Stimulated activated CD4-positive, alpha-beta T cell treated with anti-CD3 and anti-CD28 coated beads, Interleukin-2, amount 100 ng/mL, for 4 hours (primary cell): ENCODE data around the gene DDIT3.
"Not testable (repeated sequence)": the region's sequence is repeated elsewhere in the genome, so short reads cannot be mapped to it uniquely, and the experiment has no call there.

Source experiments
- DNase-seq: peaks from one replicate; pipeline ENCODE4 v3.0.0-alpha.2; 2020; ENCODE audit warnings: low read depth

The DDIT3 gene, protein sequence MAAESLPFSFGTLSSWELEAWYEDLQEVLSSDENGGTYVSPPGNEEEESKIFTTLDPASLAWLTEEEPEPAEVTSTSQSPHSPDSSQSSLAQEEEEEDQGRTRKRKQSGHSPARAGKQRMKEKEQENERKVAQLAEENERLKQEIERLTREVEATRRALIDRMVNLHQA

DNA sequence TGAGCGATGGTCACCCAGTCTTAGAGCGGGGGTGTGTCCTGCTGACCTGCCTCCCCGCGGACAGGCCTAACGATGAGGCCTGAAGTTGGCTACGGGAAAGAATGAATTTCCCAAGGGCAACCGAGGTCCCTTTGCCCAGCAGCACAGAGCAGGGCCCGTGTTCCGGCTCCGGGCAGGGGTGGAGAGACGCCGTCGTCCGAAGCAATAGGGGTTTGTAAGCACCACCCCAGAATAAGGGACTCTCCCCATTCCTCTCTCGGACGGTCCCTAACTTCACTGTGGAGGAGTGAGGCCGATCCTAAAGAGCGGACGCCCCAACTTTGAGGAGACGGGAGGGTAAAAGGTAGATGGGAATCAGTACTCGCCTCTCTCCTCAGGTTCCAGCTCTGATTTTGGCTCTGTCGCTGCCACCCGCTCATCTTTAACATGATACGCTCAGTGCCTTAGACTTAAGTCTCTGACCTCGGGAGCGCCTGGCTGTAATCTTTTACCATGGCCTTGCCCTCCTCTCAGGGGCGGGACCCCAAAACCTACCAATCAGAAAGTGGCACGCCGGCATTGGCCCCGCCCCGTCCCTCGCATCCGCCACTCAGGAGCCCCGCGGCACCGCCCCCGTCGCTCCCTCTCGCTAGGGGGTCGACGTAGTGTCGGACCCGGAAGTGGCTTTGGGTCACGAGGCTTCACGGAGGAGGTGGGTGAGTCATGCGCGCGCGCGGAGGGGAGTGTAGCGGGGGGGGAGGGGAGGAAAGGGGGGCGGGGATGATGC is at the start of gene DDIT3:
Gene DDIT3, minus strand, starts transcription at position 462 of the 766 bp plus-strand sequence. CDS start 3,108 bp downstream, outside the sequence.
- peak; percentile 100 for DNase-seq

DNA sequence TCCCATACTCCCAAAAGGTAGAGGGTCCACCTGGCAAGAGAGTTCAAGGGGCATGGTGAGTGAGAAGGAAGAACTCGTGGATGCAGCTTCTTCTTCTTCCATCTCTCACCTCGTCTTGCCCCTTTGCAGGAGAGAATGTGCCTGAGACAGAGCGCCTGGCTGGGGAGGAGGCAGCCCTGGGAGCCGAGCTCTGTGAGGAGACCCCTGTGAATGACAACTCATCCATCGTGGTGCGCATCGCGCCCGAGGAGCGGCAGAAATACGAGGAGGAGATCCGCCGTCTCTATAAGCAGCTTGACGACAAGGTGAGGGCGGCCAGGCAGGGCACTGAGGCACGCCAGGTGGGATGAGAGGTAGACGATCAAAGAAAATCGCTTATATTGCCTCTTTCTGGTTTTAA is 49.5 kb upstream of the DDIT3 start:
- DNase-seq = no peak

DNA sequence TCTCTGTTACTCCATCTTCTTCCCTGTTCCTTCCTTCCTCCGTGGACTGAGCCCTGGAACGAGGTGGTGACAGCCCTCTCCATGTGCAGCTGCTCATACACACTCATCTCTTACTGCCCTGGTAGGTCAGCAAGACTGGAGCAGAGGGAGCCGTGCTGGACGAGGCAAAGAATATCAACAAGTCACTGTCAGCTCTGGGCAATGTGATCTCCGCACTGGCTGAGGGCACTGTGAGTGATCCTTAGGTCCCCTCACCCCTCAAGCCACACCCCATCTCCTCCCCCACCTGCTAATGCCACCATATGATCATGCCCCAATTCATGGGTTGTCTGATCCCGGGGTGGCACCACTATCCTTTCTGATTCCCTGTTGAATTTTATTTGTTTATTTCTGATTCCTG is 48.5 kb upstream of the DDIT3 start:
- no peak for DNase-seq

DNA sequence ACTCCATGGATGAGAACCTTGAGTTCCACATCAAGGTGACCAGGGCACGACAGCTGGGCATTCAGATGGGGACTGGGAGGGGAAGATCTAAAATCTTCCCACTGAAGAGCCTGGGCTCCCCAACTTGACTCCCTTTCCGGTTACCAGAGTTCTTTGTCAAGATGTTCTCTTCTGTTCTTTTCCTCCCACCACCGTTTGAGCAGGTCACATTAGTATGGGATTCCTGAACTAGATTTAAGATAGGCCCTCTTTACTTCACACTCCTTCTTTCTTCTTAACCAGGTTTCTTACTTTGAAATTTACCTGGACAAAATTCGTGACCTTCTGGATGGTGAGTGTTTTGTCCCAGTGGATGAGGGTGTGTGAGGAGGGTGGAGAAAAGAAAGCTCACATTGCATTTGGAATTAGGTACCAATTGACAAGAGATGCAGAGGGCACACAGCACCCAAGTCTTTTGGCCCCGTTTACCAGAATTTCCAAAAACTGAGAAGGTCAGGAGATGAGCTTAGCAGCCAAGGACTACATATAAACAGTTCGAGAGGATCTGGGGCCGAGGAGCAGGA is 43.9 kb upstream of the DDIT3 start:
- DNase-seq = no peak

DNA sequence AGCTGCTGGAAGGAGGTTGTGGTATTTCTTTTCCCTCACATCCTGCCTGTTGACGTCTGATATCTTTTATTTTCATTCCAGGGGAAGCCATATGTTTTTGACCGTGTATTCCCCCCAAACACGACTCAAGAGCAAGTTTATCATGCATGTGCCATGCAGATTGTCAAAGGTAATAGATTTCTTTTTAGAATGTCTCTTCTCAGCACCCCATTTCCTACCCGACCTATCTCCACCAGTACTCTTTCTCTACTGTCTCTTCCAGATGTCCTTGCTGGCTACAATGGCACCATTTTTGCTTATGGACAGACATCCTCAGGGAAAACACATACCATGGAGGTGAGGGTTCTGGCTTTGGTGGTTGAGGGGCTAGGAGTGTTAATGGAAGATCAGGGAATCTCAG is 43.0 kb upstream of the DDIT3 start:
- DNase-seq = no peak

DNA sequence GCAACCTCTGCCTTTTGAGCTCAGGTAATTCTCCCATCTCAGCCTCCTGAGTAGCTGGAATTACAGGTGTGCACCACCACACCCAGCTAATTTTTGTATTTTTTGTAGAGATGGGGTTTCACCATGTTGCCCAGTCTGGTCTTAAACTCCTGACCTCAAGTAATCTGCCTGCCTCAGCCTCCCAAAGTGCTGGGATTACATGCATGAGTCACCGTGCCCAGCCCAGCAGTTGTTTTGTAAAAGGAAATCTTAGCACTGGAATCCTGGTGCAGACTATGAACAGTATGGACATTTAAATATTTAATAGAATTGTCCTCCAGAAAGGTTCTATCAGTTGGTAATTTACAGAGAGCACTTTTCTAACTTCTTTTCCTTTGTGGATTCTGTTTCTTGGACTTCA is 40.8 kb upstream of the DDIT3 start:
- DNase-seq = not testable (repeated sequence)

DNA sequence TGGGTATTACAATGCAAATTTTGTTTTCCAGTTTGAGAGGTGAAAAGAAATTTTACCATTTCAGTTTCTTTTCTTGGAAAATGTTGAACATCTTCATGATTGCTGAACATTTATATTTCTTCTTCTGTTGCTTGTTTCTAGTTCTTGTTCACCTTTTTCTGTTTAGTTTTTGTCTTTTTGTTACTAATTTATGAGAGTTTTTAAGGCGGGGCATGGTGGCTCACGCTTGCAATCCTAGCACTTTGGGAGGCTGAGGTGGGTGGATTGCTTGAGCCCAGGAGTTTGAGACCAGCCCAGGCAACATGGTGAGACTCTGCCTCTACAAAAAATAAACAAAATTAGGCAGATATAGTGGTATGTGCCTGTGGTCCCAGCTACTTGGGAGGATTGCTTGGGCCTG is 40.2 kb upstream of the DDIT3 start:
- DNase-seq = no peak

DNA sequence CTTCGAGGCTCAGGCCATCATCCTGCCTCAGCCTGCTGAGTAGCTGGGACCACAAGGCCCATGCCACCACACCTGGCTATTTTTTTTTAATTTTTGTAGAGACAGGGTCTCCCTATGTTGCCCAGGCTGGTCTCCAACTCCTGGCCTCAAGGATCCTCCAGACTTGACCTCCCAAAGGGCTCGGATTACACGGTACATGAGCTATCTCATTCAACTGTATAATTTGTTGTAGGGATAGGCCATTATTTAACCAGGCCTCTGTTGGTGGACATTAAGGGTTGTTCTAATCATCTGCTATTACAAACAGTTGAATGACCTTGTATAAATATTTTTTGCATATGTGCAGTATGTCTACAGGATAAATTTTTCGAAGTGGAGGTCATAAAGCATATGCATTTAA is 38.5 kb upstream of the DDIT3 start:
- DNase-seq = no peak

DNA sequence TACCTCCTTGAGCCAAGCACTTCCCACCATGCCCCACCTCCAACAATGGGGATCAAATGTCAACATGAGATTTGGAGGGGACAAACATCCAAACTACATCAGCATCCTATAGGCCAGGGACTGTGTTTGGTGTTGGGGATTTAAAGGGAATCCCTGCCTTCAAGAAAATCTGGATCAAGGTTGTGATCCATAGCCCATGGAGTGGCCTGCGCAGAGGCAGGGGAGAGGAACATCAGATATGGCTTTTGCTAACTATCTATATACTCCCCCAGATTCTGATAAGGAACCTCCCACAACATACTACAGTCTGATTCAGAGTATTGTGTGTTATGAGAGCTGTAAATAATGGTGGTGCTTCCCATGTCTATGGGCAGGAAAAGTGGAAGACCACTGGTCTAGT is 34.6 kb upstream of the DDIT3 start:
- DNase-seq = no peak

DNA sequence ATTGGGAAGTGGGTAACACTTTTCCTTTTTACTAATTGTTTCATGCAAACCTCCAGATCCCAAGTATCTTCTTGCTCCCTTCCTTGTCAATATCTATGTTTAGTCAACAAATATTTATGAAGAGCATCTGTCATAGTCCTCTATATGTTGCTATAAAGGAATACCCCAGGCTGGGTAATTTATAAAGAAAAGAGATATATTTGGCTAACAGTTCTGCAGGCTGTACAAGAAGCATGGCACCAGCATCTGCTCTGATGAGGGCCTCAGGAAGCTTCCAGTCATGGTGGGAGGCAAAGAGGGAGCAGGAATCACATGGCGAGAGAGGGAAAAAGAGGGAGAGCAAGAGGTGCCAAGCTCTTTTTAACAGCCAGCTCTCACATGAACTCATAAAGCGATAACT is 34.1 kb upstream of the DDIT3 start:
- DNase-seq = no peak

DNA sequence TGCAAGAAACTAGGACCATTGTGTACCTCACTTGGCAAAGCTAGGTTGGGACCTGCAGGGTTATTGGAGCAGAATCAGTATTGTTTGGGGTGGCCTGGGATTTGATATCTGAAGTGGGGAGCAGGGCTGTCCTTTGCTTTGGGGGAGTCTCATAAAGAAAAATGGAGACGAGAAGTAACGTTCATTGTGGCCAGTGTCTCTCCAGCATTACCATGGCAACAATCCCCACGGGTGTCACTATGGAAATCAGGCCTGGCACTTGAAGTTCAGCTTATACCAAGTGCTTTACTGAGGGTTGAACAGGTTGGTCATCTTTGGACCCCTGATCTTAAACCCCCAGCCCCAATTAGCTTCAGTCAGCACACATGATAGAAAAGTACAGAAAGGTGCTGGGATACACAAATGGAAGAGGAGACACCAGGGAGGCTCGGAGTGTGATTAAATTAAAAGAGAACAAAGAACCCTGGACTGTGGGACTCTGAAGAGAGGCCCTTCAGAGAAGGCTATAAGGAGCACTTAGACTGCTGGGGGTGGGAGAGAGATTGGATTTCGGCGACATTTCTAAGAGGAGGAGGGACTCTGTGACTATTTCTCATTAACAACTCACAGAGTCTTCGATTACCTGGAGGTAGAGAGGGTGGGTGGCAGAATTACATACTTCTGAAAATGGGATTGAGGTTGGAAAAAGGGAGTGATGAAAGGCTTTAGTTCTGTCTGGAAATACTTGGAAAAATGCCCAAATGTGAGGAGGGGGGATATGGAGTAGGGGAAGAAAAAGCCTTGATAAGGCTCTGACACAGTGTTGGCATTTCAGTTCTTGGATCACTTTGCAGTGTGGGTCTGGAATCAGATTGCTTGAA is 33.3 kb upstream of the DDIT3 start:
- no peak for DNase-seq

DNA sequence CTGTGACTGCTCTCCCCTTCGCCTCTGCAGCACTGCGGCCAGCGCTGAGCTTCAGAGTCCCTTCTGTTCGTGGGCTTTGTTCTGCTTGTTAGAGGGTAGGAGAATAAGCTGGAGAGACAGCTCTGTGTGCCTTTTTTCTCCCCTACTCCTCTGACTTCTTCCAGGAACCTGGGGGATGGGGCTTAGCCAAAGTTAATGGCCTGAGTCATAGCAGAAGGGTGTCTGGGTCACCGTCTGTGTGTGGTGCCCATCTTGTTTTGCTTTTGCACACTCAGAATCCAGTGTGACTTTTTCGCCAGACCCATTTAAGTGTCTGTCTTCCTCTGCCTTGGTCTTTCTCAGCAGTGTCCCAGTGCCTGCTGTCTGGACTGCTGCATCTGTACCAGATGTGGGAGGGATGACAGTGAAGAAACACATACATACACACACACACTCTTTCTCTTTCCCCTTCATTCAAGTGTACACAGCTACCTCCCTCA is 32.6 kb upstream of the DDIT3 start:
- DNase-seq = no peak

DNA sequence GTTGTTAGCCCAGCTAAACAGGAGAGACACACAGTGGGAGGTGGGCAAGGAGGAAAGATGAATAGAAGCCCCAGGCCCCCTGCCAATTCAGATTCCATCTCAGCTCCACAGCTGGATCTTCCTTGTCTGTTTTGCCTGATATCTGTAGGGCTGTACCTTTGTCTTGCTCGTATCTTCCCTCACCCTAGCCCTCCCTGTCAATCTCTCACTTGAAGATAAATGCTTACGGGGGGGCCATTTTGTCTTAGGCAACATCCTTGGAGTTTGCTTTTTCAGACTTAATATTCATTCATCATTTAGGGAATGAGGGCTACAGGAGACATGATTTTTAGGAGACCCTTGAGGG is 32.0 kb upstream of the DDIT3 start:
- no peak for DNase-seq

DNA sequence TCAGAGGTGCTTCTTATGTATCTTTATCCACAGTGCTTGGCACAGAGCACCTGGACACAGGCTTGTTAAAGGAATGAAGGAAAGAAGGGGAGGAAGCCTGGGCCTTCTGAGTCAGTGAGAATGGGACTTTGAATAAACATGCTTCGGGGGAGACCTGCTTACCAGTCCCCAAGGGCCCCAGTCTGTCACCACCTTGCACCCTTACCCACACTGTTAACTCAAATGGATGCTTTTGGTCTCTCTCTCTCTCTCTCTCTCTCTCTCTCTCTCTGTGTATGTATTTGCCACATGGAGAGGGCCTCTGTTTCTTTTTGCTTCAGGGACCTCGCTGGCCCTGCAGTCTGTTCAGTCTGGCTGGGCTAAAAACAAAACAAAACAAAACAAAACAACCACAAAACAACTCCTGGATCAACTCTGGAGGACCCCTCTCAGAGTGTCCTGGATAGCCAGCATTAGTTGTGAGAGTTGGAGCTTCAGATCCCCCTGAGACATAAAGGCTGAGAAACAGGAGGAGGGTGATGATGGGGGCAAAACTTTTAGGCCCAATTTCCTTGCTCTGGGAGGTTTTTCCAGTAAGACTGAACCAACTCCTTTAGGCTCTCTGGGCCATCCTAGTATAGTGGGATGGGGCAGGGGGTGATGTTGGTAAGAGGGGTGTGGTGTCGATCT is 31.5 kb upstream of the DDIT3 start:
- no peak for DNase-seq

DNA sequence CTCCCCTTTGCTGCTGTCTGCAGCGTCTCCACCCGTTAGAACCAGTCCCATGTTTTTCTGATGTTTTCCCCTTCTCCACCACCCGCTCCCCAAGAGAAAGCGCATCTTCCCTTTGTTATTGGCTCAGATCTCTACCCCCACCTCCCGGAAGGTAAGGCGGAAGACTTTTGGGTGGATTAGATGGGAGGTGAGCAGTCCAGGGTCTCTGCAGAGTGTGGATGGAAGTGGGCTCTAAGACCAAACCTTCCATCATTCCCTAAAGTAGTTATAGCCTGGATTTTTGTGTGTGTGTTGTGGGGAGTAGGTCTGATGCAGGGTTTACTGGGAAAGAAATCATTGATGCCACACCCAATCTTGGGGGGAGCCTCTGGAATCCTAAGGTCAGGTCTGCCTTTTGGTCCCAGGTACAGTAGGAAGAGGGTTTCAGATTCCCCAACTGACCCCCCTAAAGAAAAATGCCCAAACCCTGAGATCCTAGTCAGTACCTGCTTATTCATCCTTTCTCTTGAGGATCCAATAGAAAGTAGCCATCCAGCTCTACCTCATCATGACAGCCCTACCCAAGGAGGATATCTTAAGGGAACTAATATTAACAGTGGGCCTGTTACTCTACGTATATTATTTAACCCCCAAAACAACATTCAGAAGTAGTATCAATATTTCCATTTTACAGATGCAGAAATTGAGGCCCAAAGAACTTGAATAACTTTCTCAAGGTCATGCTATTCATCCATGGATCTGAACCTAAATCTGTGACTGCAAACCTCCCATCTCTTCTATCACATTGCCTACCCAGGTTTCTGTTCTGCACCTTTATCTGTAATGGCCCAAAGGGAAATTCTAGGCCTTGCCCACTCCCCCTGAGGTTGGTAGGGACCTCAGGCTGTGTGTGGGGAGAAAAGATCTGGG is 30.6 kb upstream of the DDIT3 start:
- no peak for DNase-seq

DNA sequence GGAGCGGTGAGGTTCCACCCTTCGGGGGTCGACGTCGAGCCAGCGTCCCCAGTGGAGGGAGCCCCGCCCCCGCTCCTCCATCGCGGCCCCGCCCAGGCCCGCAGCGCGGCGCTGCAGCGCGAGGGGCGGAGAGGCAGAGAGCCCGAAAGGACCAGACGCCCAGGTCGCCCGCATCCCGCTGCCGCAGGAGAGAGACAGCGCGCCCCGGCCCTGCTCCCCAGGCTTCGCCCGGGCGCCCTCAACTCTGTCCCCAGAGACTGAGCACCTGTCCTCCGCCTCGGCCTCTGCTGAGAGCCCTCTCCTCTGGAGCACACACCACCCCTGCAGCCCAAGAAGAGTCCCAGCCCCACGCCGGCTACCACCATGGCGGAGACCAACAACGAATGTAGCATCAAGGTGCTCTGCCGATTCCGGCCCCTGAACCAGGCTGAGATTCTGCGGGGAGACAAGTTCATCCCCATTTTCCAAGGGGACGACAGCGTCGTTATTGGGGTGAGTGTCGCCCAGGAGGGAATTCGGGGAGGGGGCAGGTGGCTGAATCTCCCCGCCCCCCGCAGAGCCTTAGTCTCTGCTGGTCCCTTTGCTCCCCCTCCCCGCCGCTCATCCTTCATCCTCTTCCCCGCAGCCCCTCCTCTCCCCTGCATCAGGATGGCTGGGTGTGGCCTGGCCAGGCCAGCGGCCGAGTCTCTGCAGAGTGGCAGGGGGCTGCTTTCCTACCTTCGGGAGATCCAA is 29.8 kb upstream of the DDIT3 start, which contains the start of gene KIF5A:
Gene KIF5A, plus strand, starts transcription at position 136 of the 732 bp plus-strand sequence. Its CDS starts 228 bp downstream, at position 364.
- peak; percentile 31 for DNase-seq

DNA sequence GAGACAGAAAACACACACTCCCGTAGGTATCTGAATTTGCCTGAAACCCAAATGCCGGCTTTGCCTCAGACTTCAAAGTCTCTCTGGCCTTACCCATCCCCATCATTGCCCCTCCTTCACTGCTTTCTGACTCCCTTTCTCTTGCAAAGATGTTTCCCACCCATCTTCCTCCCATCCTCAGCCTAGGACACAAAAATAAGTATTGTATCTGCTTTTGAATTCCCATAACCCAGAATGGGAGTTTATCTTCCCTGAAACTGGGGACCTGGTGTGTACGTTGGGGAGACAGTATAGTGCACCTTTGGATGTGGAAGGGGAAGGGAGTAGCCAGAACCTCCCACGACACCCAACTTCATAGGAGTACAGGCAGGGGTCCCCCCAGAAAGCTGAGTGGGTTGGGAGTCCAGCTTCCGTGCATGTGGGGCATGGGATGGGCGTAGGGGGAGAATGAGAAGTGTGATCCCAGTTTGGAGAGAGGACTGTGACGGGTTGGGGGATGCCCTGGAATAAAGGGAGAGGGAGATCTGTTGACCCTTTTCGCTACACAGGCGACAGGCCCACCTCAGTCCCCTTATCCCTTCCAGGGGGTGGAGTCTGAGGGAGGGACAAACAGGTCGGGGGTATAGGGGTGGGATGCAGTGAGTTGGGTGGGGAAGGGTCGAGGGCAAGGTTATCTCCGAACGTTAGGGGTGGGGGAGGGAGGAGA is 29.0 kb upstream of the DDIT3 start:
- no peak for DNase-seq

DNA sequence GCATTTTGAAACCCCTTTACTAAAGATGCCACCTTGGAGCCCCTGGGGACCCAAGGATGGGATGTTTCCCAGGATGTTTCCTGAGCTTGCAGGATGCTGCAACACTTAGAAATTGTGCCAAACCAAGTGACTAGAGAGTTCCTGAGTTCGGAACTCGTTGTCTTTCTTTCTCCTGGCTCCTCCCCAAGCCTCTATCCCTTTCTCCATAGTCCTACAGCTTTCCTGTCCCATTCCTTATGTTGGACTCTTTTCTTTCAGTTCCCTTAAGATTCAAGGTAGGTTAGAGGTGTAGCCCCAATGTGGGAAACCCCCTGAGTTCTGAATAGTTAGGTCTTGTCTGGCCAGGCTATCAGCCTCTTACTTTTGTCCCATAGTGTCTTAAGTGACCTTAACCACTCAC is 28.2 kb upstream of the DDIT3 start:
- no peak for DNase-seq

DNA sequence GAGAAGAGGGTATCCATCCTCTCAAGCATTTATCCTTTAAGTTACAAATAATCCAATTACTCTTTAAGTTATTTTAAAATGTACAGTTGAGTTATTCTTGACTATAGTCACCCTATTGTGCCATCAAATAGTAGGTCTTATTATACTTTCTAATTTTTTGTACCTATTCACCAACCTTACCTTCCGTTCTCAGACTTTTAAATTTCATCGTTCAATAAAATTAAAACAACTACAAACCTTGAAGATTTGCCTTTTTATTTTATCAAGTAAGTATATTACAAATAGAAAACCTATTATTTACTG is 27.6 kb upstream of the DDIT3 start:
- no peak for DNase-seq
